Measurements from ENCODE around the gene TAS2R9.

TAS2R9 gene, protein sequence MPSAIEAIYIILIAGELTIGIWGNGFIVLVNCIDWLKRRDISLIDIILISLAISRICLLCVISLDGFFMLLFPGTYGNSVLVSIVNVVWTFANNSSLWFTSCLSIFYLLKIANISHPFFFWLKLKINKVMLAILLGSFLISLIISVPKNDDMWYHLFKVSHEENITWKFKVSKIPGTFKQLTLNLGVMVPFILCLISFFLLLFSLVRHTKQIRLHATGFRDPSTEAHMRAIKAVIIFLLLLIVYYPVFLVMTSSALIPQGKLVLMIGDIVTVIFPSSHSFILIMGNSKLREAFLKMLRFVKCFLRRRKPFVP

DNA sequence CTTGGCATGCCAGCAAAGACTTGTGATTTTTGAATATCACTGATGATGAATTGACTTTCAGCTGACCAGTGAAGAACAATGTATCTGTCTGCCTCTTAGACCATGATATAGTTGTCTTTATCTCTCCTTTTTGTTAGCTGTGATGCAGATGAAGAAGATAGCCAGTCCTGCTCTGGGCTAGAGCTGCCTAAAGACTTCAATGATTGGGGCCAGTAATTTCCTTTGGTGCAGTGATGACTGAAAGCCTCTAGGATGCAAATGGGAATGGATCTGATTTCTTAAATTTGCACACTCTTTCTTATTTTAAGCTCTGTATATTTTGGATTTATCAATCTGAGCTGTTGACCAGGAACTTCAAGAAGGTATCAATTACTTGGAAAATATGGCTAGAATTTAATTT is at the start of gene TAS2R9:
Gene TAS2R9 (minus strand): TSS at position 101 of the 400 bp plus-strand sequence. CDS start 93 bp downstream, at position 8.
- Histone ChIP-seq H3K9ac (ENCODE audit: insufficient read length) (no peak within 1 kb of the TSS), H3K4me3 (no peak within 1 kb of the TSS), H3K36me3 (ENCODE audit: insufficient read depth, low read length) (no peaks in the 10 kb centered on the region), H3K9me3 (ENCODE audit: low read depth, low read length) (no peaks in the 10 kb centered on the region), H3K27ac (no peak within 1 kb of the TSS)
- DNase-seq (ENCODE audit: low read depth, low spot score), result no peak
- TF ChIP-seq FOXP2 (optimal IDR thresholded peaks at IDR 0.05; ENCODE audit: control extremely low read depth, extremely low read length, insufficient read depth) (no peak), EZH2 (IDR thresholded peaks at IDR 0.05) (no peak), POLR2AphosphoS5 (IDR thresholded peaks at IDR 0.05; ENCODE audit: borderline replicate concordance, low read depth, low read length) (no peak)

DNA sequence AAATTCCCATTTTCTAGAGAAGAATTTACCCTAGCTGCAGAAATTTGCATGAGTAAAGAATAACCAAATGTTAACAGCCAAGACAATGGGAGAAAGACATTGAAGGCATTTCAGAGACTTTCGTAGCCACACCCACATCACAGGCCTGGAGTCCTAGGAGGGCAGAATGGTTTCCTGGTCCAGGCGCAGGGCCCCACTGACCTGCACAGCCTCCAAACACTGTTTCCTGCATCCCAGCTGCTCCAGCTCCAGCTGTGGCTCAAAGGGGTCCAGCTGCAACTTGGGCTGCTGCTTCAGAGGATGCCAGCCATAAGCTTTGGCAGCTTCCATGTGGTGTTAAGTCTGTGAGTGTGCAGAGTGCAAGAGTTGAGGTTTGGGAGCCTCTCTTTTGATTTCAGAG is 45.8 kb upstream of the TAS2R9 start:
- H3K4me3 ChIP-seq, result no peak overlapping the region
- TF ChIP-seq FOXP2 (optimal IDR thresholded peaks at IDR 0.05; ENCODE audit: control extremely low read depth, extremely low read length, insufficient read depth), result no peak
- TF ChIP-seq EZH2 (IDR thresholded peaks at IDR 0.05), result no peak
- no peak for TF ChIP-seq POLR2AphosphoS5 (IDR thresholded peaks at IDR 0.05; ENCODE audit: borderline replicate concordance, low read depth, low read length)
- H3K36me3 ChIP-seq (ENCODE audit: insufficient read depth, low read length), result peaks cover 5% of the 10 kb centered on the region; the same call in 1 of the 2 replicates
- no peaks in the 10 kb centered on the region for H3K9me3 ChIP-seq (ENCODE audit: low read depth, low read length)
- no peak overlapping the region for H3K9ac ChIP-seq (ENCODE audit: insufficient read length)
- no peak for DNase-seq (ENCODE audit: low read depth, low spot score)
- H3K27ac ChIP-seq, result no peak overlapping the region

DNA sequence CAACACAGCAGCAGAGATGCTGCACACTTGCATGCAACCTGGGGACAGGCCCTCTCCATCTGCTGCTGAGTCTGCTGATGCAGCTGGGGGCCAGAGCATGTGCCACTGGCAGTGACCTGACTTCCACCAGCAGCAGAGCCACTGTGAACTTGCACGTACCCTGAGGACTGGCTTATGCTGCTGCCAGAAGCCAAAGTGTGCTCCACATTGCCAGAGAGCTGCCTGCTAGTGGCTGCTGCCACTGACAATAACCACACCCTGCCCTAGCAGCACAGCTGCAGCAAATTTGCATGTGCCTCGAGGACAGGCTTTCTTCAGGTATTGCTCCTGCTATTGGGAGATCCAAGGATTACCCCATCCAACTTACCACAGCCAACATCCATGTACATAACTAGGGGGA is 43.8 kb upstream of the TAS2R9 start:
- peaks cover 1% of the 10 kb centered on the region; the same call in 1 of the 2 replicates for H3K36me3 ChIP-seq (ENCODE audit: insufficient read depth, low read length)
- H3K9me3 ChIP-seq (ENCODE audit: low read depth, low read length), result no peaks in the 10 kb centered on the region
- no peak overlapping the region for H3K9ac ChIP-seq (ENCODE audit: insufficient read length)
- no peak for DNase-seq (ENCODE audit: low read depth, low spot score)
- H3K4me3 ChIP-seq, result no peak overlapping the region
- H3K27ac ChIP-seq, result no peak overlapping the region
- TF ChIP-seq EZH2 (IDR thresholded peaks at IDR 0.05) (no peak), FOXP2 (optimal IDR thresholded peaks at IDR 0.05; ENCODE audit: control extremely low read depth, extremely low read length, insufficient read depth) (no peak), POLR2AphosphoS5 (IDR thresholded peaks at IDR 0.05; ENCODE audit: borderline replicate concordance, low read depth, low read length) (no peak)

DNA sequence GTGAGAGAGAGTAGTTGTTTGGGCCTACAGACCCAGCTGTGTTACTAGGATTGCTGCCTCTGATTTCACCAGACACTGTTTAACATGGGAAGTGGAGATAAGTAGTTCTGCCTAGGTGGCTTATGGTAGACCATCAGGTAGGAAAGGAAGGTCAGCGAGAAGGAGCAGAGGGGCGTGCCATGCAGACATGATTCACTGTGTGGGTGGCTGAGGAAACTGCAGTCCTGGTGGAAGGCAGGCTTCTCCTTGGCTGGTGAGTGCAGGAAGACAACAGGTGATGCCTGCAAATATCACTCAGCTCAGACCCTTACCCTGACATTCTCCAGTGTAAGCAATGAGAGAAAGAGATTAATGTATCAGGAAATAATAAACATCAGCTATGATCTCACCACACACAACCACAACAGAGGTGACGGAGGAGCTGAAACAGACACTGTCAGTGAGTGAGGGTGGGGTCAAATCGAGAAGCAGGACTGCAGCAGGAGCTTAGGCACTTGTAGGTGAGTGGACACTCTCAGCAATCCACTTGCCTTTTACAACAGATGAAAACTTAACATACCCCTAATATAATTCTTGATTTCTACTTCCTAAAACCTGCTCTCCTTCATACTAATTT is 41.4 kb upstream of the TAS2R9 start:
- Histone ChIP-seq H3K9me3 (ENCODE audit: low read depth, low read length) (no peaks in the 10 kb centered on the region), H3K36me3 (ENCODE audit: insufficient read depth, low read length) (no peaks in the 10 kb centered on the region), H3K4me3 (no peak overlapping the region), H3K9ac (ENCODE audit: insufficient read length) (no peak overlapping the region), H3K27ac (no peak overlapping the region)
- no peak for DNase-seq (ENCODE audit: low read depth, low spot score)
- TF ChIP-seq EZH2 (IDR thresholded peaks at IDR 0.05) (no peak), FOXP2 (optimal IDR thresholded peaks at IDR 0.05; ENCODE audit: control extremely low read depth, extremely low read length, insufficient read depth) (no peak), POLR2AphosphoS5 (IDR thresholded peaks at IDR 0.05; ENCODE audit: borderline replicate concordance, low read depth, low read length) (no peak)

DNA sequence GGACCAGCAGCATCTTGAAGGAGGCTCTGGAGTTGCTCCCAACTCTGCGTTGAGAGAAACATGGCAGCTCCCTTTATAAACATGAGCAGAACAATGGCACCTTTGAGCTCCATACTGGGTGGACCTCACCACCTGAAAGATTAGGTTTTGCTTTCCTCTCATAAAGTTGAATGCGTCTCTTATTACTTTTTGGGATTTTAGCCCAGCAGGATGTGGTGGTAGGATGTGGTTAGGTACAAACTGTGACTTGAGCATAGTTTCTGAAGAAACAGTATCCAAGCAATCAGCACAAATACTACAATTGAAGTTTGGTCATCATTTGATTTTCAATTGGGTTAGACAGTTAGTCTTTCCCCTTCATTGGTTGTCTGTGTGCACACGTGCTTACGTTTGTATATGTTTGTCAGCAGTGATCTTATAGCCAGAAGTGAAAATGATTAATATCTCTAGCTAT is 39.5 kb upstream of the TAS2R9 start, which contains the start of gene PRR4:
Gene PRR4 (minus strand): TSS at position 51 of the 454 bp plus-strand sequence. CDS start 38 bp downstream, at position 13.
- DNase-seq (ENCODE audit: low read depth, low spot score), result no peak
- Histone ChIP-seq H3K9ac (ENCODE audit: insufficient read length) (no peak within 1 kb of the TSS), H3K4me3 (no peak within 1 kb of the TSS), H3K27ac (no peak within 1 kb of the TSS), H3K36me3 (ENCODE audit: insufficient read depth, low read length) (no peaks in the 10 kb centered on the region), H3K9me3 (ENCODE audit: low read depth, low read length) (no peaks in the 10 kb centered on the region)
- TF ChIP-seq POLR2AphosphoS5 (IDR thresholded peaks at IDR 0.05; ENCODE audit: borderline replicate concordance, low read depth, low read length), result no peak
- no peak for TF ChIP-seq FOXP2 (optimal IDR thresholded peaks at IDR 0.05; ENCODE audit: control extremely low read depth, extremely low read length, insufficient read depth)
- no peak for TF ChIP-seq EZH2 (IDR thresholded peaks at IDR 0.05)

DNA sequence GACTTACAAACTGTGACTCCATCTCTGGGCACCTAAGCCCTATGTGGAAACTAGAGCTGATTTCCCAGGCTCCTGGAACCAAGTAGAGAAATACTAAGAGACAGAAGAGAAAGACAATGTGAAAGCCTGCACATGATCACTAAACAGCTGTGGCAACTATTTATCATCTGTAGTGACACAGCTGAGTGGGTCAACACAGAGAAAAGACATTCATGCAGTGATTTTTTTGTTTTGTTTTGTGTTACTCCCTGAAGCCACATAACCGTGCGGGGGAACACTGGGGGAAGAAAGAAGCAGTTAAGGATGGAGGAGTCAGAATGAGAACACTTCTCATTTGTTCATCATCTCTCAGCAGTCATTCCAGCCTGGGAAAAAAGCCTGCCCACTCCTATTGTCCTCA is 37.8 kb upstream of the TAS2R9 start:
- Histone ChIP-seq H3K9ac (ENCODE audit: insufficient read length) (no peak overlapping the region), H3K9me3 (ENCODE audit: low read depth, low read length) (no peaks in the 10 kb centered on the region), H3K4me3 (no peak overlapping the region), H3K27ac (no peak overlapping the region), H3K36me3 (ENCODE audit: insufficient read depth, low read length) (no peaks in the 10 kb centered on the region)
- no peak for TF ChIP-seq POLR2AphosphoS5 (IDR thresholded peaks at IDR 0.05; ENCODE audit: borderline replicate concordance, low read depth, low read length)
- TF ChIP-seq FOXP2 (optimal IDR thresholded peaks at IDR 0.05; ENCODE audit: control extremely low read depth, extremely low read length, insufficient read depth), result no peak
- TF ChIP-seq EZH2 (IDR thresholded peaks at IDR 0.05), result no peak
- no peak for DNase-seq (ENCODE audit: low read depth, low spot score)

DNA sequence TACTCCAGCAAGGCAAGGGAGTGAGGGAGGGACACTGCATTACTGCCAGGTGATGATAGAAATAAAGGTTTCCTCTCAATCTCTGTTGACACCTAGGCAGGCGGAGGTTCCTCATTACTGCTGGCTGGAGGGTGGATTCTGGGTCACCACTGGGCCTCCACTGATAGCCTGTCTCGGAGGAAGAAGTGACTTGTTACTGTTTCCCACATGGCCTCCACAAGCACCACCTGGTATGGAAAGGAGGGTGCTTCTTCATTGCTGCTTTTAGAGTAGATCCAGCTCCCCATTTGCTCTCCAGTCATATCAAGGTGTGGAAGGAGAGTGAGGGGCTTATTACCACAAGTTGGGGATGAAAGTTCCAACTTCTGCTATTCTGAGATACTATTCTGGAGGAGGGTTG is 32.9 kb upstream of the TAS2R9 start:
- DNase-seq (ENCODE audit: low read depth, low spot score), result no peak
- Histone ChIP-seq H3K9ac (ENCODE audit: insufficient read length) (no peak overlapping the region), H3K4me3 (no peak overlapping the region), H3K27ac (no peak overlapping the region), H3K9me3 (ENCODE audit: low read depth, low read length) (no peaks in the 10 kb centered on the region), H3K36me3 (ENCODE audit: insufficient read depth, low read length) (no peaks in the 10 kb centered on the region)
- no peak for TF ChIP-seq FOXP2 (optimal IDR thresholded peaks at IDR 0.05; ENCODE audit: control extremely low read depth, extremely low read length, insufficient read depth)
- no peak for TF ChIP-seq POLR2AphosphoS5 (IDR thresholded peaks at IDR 0.05; ENCODE audit: borderline replicate concordance, low read depth, low read length)
- TF ChIP-seq EZH2 (IDR thresholded peaks at IDR 0.05), result no peak

DNA sequence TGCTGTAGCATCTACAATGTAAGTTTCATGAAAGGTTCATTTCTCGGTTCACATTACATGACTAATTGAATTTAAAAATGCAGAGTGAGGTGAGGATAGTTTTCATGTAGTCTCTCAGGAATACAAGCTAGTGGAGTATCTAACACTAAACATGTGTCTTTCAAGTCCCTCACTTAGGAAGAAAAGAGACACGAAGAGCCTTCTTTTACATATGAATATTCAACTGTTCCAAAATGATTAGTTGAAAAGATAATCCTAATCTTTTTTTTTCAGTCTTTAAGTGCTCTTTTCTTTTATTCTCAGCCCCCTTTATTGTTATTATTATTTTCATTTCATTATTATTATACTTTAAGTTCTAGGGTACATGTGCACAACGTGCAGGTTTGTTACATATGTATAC is 28.5 kb upstream of the TAS2R9 start:
- Histone ChIP-seq H3K36me3 (ENCODE audit: insufficient read depth, low read length) (no peaks in the 10 kb centered on the region), H3K4me3 (no peak overlapping the region), H3K9ac (ENCODE audit: insufficient read length) (no peak overlapping the region), H3K27ac (no peak overlapping the region), H3K9me3 (ENCODE audit: low read depth, low read length) (no peaks in the 10 kb centered on the region)
- DNase-seq (ENCODE audit: low read depth, low spot score), result no peak
- TF ChIP-seq EZH2 (IDR thresholded peaks at IDR 0.05), result no peak
- no peak for TF ChIP-seq POLR2AphosphoS5 (IDR thresholded peaks at IDR 0.05; ENCODE audit: borderline replicate concordance, low read depth, low read length)
- no peak for TF ChIP-seq FOXP2 (optimal IDR thresholded peaks at IDR 0.05; ENCODE audit: control extremely low read depth, extremely low read length, insufficient read depth)
